Neural progenitor cell (in vitro differentiated cells): ENCODE data around the gene FGD4. TPM values are rescaled to one million over a fixed set of nuclear protein-coding genes. Genes with fewer than 3 reads are reported as not detected.
A peak's percentile ranks its signal among the peaks of the same experiment; 100 is the strongest.
"Not testable (repeated sequence)": the region's sequence is repeated elsewhere in the genome, so short reads cannot be mapped to it uniquely, and the experiment has no call there.

Experiments used
- DNase-seq: peaks from one replicate; pipeline ENCODE4 v3.0.0-alpha.2; 2016; ENCODE audit warnings: low spot score
- H2AFZ ChIP-seq: fragments of 200-600 bp; sonication (generic); replicated peaks from 2 replicates; pipeline ENCODE4 v1.6.1; 2016; ENCODE audit warnings: antibody characterized with exemption
- H3F3A ChIP-seq: fragments of 200-600 bp; sonication (generic); 2 replicates; pipeline ENCODE4 v1.6.1; 2016; ENCODE audit warnings: antibody characterized with exemption, low read depth
- H3K27ac ChIP-seq: fragments of 200-600 bp; sonication (generic); 2 replicates; pipeline ENCODE4 v1.5.1; 2016; ENCODE audit warnings: mild to moderate bottlenecking
- H3K27me3 ChIP-seq: fragments of 200-600 bp; sonication (generic); 2 replicates; pipeline ENCODE4 v1.6.1; 2016; ENCODE audit warnings: mild to moderate bottlenecking, moderate library complexity
- H3K36me3 ChIP-seq: fragments of 200-600 bp; sonication (generic); 2 replicates; pipeline ENCODE4 v1.5.1; 2016
- H3K4me1 ChIP-seq: fragments of 200-600 bp; sonication (generic); 2 replicates; pipeline ENCODE4 v1.6.1; 2016; ENCODE audit warnings: mixed run types
- H3K4me2 ChIP-seq: fragments of 200-600 bp; sonication (generic); 2 replicates; pipeline ENCODE4 v1.6.1; 2016
- H3K4me3 ChIP-seq: fragments of 200-600 bp; sonication (generic); 2 replicates; pipeline ENCODE4 v1.5.1; 2016
- H3K79me2 ChIP-seq: fragments of 200-600 bp; sonication (generic); 2 replicates; pipeline ENCODE4 v1.6.1; 2016; ENCODE audit warnings: low read depth
- H3K9ac ChIP-seq: fragments of 200-600 bp; sonication (generic); 2 replicates; pipeline ENCODE4 v1.6.1; 2016
- H3K9me3 ChIP-seq: fragments of 200-600 bp; sonication (generic); 2 replicates; pipeline ENCODE4 v1.5.1; 2016; ENCODE audit warnings: low read depth
- H4K20me1 ChIP-seq: fragments of 200-600 bp; sonication (generic); 2 replicates; pipeline ENCODE4 v1.6.1; 2016; ENCODE audit warnings: low read depth
- H3K27ac Mint-ChIP-seq: 3 replicates; pipeline ENCODE4 v1.8.0; 2021; ENCODE audit warnings: mixed read lengths
- H3K27me3 Mint-ChIP-seq: 2 replicates; pipeline ENCODE4 v1.8.0; 2022; ENCODE audit warnings: low read depth, mild to moderate bottlenecking, inconsistent platforms, moderate library complexity, mixed read lengths; ENCODE audit not compliant: insufficient read depth
- H3K36me3 Mint-ChIP-seq: 3 replicates; pipeline ENCODE4 v1.8.0; 2021; ENCODE audit warnings: mixed read lengths
- H3K4me1 Mint-ChIP-seq: 3 replicates; pipeline ENCODE4 v1.8.0; 2021; ENCODE audit warnings: mixed read lengths
- H3K4me3 Mint-ChIP-seq: 3 replicates; pipeline ENCODE4 v1.8.0; 2021; ENCODE audit warnings: mild to moderate bottlenecking, moderate library complexity, mixed read lengths
- H3K9me3 Mint-ChIP-seq: 3 replicates; pipeline ENCODE4 v1.8.0; 2020; ENCODE audit warnings: mixed read lengths
- CTCF ChIP-seq: fragments of 200-600 bp; sonication (generic); IDR thresholded peaks from 2 replicates; pipeline ENCODE4 v1.5.1; 2017; ENCODE audit warnings: antibody characterized with exemption, mild to moderate bottlenecking
- EZH2 ChIP-seq: fragments of 200-600 bp; sonication (generic); IDR thresholded peaks from 2 replicates; pipeline ENCODE4 v1.6.1; 2017; ENCODE audit warnings: antibody characterized with exemption, mild to moderate bottlenecking, moderate library complexity
- EZH2phosphoT487 ChIP-seq: fragments of 200-600 bp; sonication (generic); IDR thresholded peaks from 2 replicates; pipeline ENCODE4 v1.6.1; 2017; ENCODE audit warnings: antibody characterized with exemption
- total RNA-seq: library from RNA; depleted of rRNA; stranded (reverse); fragments of >200 nt; gene quantifications from 2 replicates; pipeline ENCODE4 v1.2.3, GENCODE V29; 2015; ENCODE audit warnings: low replicate concordance

Gene FGD4
- total RNA-seq, 1 donor from 2014 or later = 41.4 TPM

- H3K4me1 Mint-ChIP-seq = peaks cover 33% of the 10 kb centered on the region
- H3K9me3 ChIP-seq = no peaks in the 10 kb centered on the region
- H3K9me3 Mint-ChIP-seq = no peaks in the 10 kb centered on the region
- no peak for DNase-seq
- H2AFZ ChIP-seq = no peak overlapping the region
- H3K27ac Mint-ChIP-seq = no peak overlapping the region
- peaks cover 48% of the 10 kb centered on the region for H3K4me1 ChIP-seq
- peaks cover 16% of the 10 kb centered on the region for H3F3A ChIP-seq
- no peaks in the 10 kb centered on the region for H3K36me3 ChIP-seq
- peaks cover 2% of the 10 kb centered on the region for H3K27me3 Mint-ChIP-seq
- no peaks in the 10 kb centered on the region for H3K27me3 ChIP-seq
- H3K4me3 ChIP-seq = no peak overlapping the region
- no peak overlapping the region for H3K27ac ChIP-seq
- H3K36me3 Mint-ChIP-seq = peaks cover 18% of the 10 kb centered on the region
- peaks cover 76% of the 10 kb centered on the region for H4K20me1 ChIP-seq
- no peak overlapping the region for H3K9ac ChIP-seq
- TF ChIP-seq CTCF (no peak), EZH2phosphoT487 (no peak), EZH2 (no peak)
- H3K4me2 ChIP-seq = no peak overlapping the region
- peaks cover 100% of the 10 kb centered on the region for H3K79me2 ChIP-seq
- H3K4me3 Mint-ChIP-seq = no peak overlapping the region
Observed at GRCh38 chr12:32517966-32518365, 118.6 kb downstream of the FGD4 start.

GRCh38 chr12:32519047-32519446 is 119.7 kb downstream of the FGD4 start:
- no peak overlapping the region for H3K27ac Mint-ChIP-seq
- H3K4me3 Mint-ChIP-seq = no peak overlapping the region
- no peaks in the 10 kb centered on the region for H3K9me3 ChIP-seq
- no peak overlapping the region for H3K4me2 ChIP-seq
- H2AFZ ChIP-seq = no peak overlapping the region
- H3K9ac ChIP-seq = no peak overlapping the region
- H3K4me1 Mint-ChIP-seq = peaks cover 27% of the 10 kb centered on the region
- peaks cover 15% of the 10 kb centered on the region for H3K36me3 Mint-ChIP-seq
- H3K9me3 Mint-ChIP-seq = no peaks in the 10 kb centered on the region
- peaks cover 16% of the 10 kb centered on the region for H3F3A ChIP-seq
- H3K4me1 ChIP-seq = peaks cover 44% of the 10 kb centered on the region
- H3K4me3 ChIP-seq = no peak overlapping the region
- DNase-seq = no peak
- H3K36me3 ChIP-seq = no peaks in the 10 kb centered on the region
- TF ChIP-seq EZH2 (no peak), CTCF (no peak), EZH2phosphoT487 (no peak)
- H3K79me2 ChIP-seq = peaks cover 100% of the 10 kb centered on the region
- peaks cover 67% of the 10 kb centered on the region for H4K20me1 ChIP-seq
- no peaks in the 10 kb centered on the region for H3K27me3 Mint-ChIP-seq
- no peaks in the 10 kb centered on the region for H3K27me3 ChIP-seq
- H3K27ac ChIP-seq = no peak overlapping the region

- Histone ChIP-seq H3K9ac (no peak overlapping the region), H2AFZ (no peak overlapping the region), H3K27ac (peak overlapping the region; percentile 84), H3K79me2 (peaks cover 92% of the 10 kb centered on the region), H3K4me3 (no peak overlapping the region), H3F3A (no peaks in the 10 kb centered on the region), H3K27me3 (no peaks in the 10 kb centered on the region), H3K9me3 (no peaks in the 10 kb centered on the region), H3K36me3 (no peaks in the 10 kb centered on the region), H3K4me2 (no peak overlapping the region), H3K4me1 (peaks cover 17% of the 10 kb centered on the region), H4K20me1 (peaks cover 31% of the 10 kb centered on the region)
- Mint-ChIP-seq H3K36me3 (peaks cover 22% of the 10 kb centered on the region), H3K27ac (peak overlapping the region; percentile 4), H3K4me1 (peaks cover 8% of the 10 kb centered on the region), H3K9me3 (peaks cover 12% of the 10 kb centered on the region), H3K4me3 (no peak overlapping the region), H3K27me3 (no peaks in the 10 kb centered on the region)
- no peak for DNase-seq
- TF ChIP-seq EZH2 (no peak), CTCF (no peak), EZH2phosphoT487 (no peak)
Observed at GRCh38 chr12:32522331-32523221, 123.2 kb downstream of the FGD4 start.

- H3K27me3 ChIP-seq, H3K9me3 ChIP-seq, DNase-seq, H3K9ac ChIP-seq, H3K27ac ChIP-seq, H3F3A ChIP-seq, H3K4me2 ChIP-seq, H3K4me3 Mint-ChIP-seq, H3K4me1 Mint-ChIP-seq, H3K27me3 Mint-ChIP-seq, H3K36me3 ChIP-seq, H3K4me3 ChIP-seq, H3K27ac Mint-ChIP-seq, H2AFZ ChIP-seq: not testable (repeated sequence)
- peaks cover 92% of the 10 kb centered on the region for H3K79me2 ChIP-seq
- H4K20me1 ChIP-seq = peaks cover 28% of the 10 kb centered on the region
- H3K9me3 Mint-ChIP-seq = peaks cover 12% of the 10 kb centered on the region
- H3K36me3 Mint-ChIP-seq = peaks cover 18% of the 10 kb centered on the region
- H3K4me1 ChIP-seq = peaks cover 17% of the 10 kb centered on the region
Observed at GRCh38 chr12:32525802-32526201, 126.4 kb downstream of the FGD4 start.

GRCh38 chr12:32526343-32526742 is 127.0 kb downstream of the FGD4 start:
- not testable (repeated sequence) for H3K27ac Mint-ChIP-seq, H3K4me3 ChIP-seq, H3K27me3 ChIP-seq, H3K27ac ChIP-seq, H2AFZ ChIP-seq, H3K4me2 ChIP-seq, H3K4me1 Mint-ChIP-seq, H3K4me3 Mint-ChIP-seq, H3K36me3 ChIP-seq, H3K27me3 Mint-ChIP-seq, H3K9ac ChIP-seq, DNase-seq, H3K9me3 ChIP-seq, H3F3A ChIP-seq
- Histone ChIP-seq H3K79me2 (peaks cover 92% of the 10 kb centered on the region), H4K20me1 (peaks cover 27% of the 10 kb centered on the region), H3K4me1 (peaks cover 17% of the 10 kb centered on the region)
- peaks cover 17% of the 10 kb centered on the region for H3K36me3 Mint-ChIP-seq
- H3K9me3 Mint-ChIP-seq = peaks cover 12% of the 10 kb centered on the region
